K562 (cell line): Measurements from ENCODE around the gene SPAG4. TPM values are rescaled to one million over a fixed set of nuclear protein-coding genes. Genes with fewer than 3 reads are reported as not detected.

ENCODE experiments used
- BCLAF1 ChIP-seq, 2 experiments: fragments of 450-650 bp in 1 of 2; IDR thresholded peaks; 2 replicates each; pipeline ENCODE4 v1.6.1; 2011 to 2017; ENCODE audit warnings: low read depth in 2 of 2, antibody characterized with exemption in 1 of 2, borderline replicate concordance in 1 of 2, low read length in 1 of 2, mild to moderate bottlenecking in 1 of 2, mixed read lengths in 1 of 2; ENCODE audit not compliant: control insufficient read depth in 1 of 2
- CBX1 ChIP-seq: sonication (generic); IDR thresholded peaks from 2 replicates; pipeline ENCODE4 v1.6.1; 2016; ENCODE audit warnings: antibody characterized with exemption, low read depth, mild to moderate bottlenecking
- CTBP1 ChIP-seq: fragments of 450-650 bp; IDR thresholded peaks from 2 replicates; pipeline ENCODE4 v1.6.1; 2016; ENCODE audit warnings: borderline replicate concordance
- ESRRA ChIP-seq: fragments of 450-650 bp; IDR thresholded peaks from 2 replicates; pipeline ENCODE4 v1.6.1; 2014; ENCODE audit warnings: low read depth, mild to moderate bottlenecking, moderate library complexity, borderline replicate concordance
- HNRNPH1 ChIP-seq: fragments of 200-400 bp; formaldehyde crosslinking; optimal IDR thresholded peaks from 2 replicates; pipeline ENCODE3; 2017; ENCODE audit warnings: low read depth, mild to moderate bottlenecking, low read length, moderate library complexity
- KHSRP ChIP-seq: fragments of 450-650 bp; IDR thresholded peaks from 2 replicates; pipeline ENCODE4 v1.6.1; 2017
- MTA1 ChIP-seq: fragments of 450-650 bp; IDR thresholded peaks from 2 replicates; pipeline ENCODE4 v1.6.1; 2017; ENCODE audit warnings: borderline replicate concordance
- POLR3G ChIP-seq: IDR thresholded peaks from 2 replicates; pipeline ENCODE4 v1.6.1; 2011; ENCODE audit not compliant: insufficient read length, insufficient replicate concordance; ENCODE audit errors: extremely low read depth
- RBBP5 ChIP-seq: fragments of 200-600 bp; sonication (generic); IDR thresholded peaks from 2 replicates; pipeline ENCODE4 v1.6.1; 2012; ENCODE audit warnings: borderline replicate concordance, mild to moderate bottlenecking, low read length, control low read depth, inconsistent platforms; ENCODE audit not compliant: insufficient read depth, poor library complexity, severe bottlenecking
- SAFB2 ChIP-seq: fragments of 200-400 bp; formaldehyde crosslinking; IDR thresholded peaks from 2 replicates; pipeline ENCODE4 v1.6.1; 2018; ENCODE audit warnings: borderline replicate concordance, low read length, low read depth, moderate library complexity; ENCODE audit not compliant: severe bottlenecking
- TCF7L2 ChIP-seq: fragments of 150-350 bp; IDR thresholded peaks from 2 replicates; pipeline ENCODE4 v1.6.1; 2016; ENCODE audit warnings: low read depth, mild to moderate bottlenecking, low read length, moderate library complexity
- TSC22D4 ChIP-seq: fragments of 450-650 bp; IDR thresholded peaks from 2 replicates; pipeline ENCODE4 v1.6.1; 2016; ENCODE audit warnings: missing genetic modification characterization, missing biosample characterization, control low read depth
- ZKSCAN1 ChIP-seq: fragments of 150-350 bp; IDR thresholded peaks from 2 replicates; pipeline ENCODE4 v1.6.1; 2016; ENCODE audit warnings: low read depth, low read length
- ZSCAN29 ChIP-seq: fragments of 450-650 bp; IDR thresholded peaks from 2 replicates; pipeline ENCODE4 v1.6.1; 2017
- polyA plus RNA-seq, 8 experiments: library from polyadenylated mRNA; depleted of rRNA in 4 of 8; stranded (reverse) in 5 of 8; unstranded in 3 of 8; fragments of >200 nt; fragmentation: Nextera tagmentation in 2 of 8; fragmentation: Illumina TruSeq in 1 of 8; extraction: Ambion mirVana in 2 of 8; extraction: Trizol in 1 of 8; gene quantifications; 2 replicates each; pipeline versions ENCODE4 v1.2.1 to v1.2.3, GENCODE V29; 2011 to 2014; ENCODE audit warnings: inconsistent platforms in 1 of 8, missing spikeins in 1 of 8
- total RNA-seq, 7 experiments: library from RNA; depleted of rRNA in 6 of 7; stranded (reverse); fragments of >200 nt in 6 of 7; fragmentation: Illumina TruSeq in 2 of 7; extraction: Trizol in 2 of 7; gene quantifications; 2 replicates each; pipeline versions ENCODE4 v1.2.1 to v1.2.3, GENCODE V29; 2011 to 2021; ENCODE audit warnings: low replicate concordance in 1 of 7
- TF ChIP-seq, protein P1 (sequence below), 3 experiments: IDR thresholded peaks in 2 of 3; conservative IDR thresholded peaks in 1 of 3; 2 replicates each; pipeline ENCODE4 v1.5.1; 2011 to 2012; ENCODE audit warnings: low read length in 3 of 3, mild to moderate bottlenecking in 3 of 3, control low read depth in 2 of 3, improper control_type of control experiment in 1 of 3, inconsistent platforms in 1 of 3, low read depth in 1 of 3, mixed read lengths in 1 of 3, moderate library complexity in 1 of 3; ENCODE audit not compliant: insufficient read depth in 2 of 3
- TF ChIP-seq, protein P2 (sequence below): fragments of 200-400 bp; formaldehyde crosslinking; IDR thresholded peaks from 2 replicates; pipeline ENCODE4 v1.6.1; 2017; ENCODE audit warnings: mild to moderate bottlenecking, low read depth, low read length, moderate library complexity

Gene SPAG4
- total and polyA plus RNA-seq, 9 of the 15 experiments (the other 6 are each of a cell fraction or from before 2014, with no cell fraction given): 1.6 to 11.4 (median 4.6) TPM

- TF ChIP-seq ESRRA (peak; percentile 35; the same call in 1 of the 2 replicates), HNRNPH1 (no peak), BCLAF1 (IDR thresholded peaks at IDR 0.05; ENCODE audit: borderline replicate concordance in 1 of 2, control insufficient read depth in 1 of 2, low read depth in 2 of 2, low read length in 1 of 2) (0 out of 4 replicates have a peak, but pooled peaks of 1 of the 2 experiments have one; percentile 36), ZKSCAN1 (no peak), SAFB2 (no peak), POLR3G (no peak), CBX1 (peak; percentile 58; the same call in 1 of the 2 replicates), TCF7L2 (no peak), RBBP5 (peak; percentile 36), ZSCAN29 (no peak), KHSRP (no peak), MTA1 (peak; percentile 33; the same call in 1 of the 2 replicates), TSC22D4 (tag) (no peak), CTBP1 (no peak; the same call in 1 of the 2 replicates)
- TF ChIP-seq, protein P1, sequence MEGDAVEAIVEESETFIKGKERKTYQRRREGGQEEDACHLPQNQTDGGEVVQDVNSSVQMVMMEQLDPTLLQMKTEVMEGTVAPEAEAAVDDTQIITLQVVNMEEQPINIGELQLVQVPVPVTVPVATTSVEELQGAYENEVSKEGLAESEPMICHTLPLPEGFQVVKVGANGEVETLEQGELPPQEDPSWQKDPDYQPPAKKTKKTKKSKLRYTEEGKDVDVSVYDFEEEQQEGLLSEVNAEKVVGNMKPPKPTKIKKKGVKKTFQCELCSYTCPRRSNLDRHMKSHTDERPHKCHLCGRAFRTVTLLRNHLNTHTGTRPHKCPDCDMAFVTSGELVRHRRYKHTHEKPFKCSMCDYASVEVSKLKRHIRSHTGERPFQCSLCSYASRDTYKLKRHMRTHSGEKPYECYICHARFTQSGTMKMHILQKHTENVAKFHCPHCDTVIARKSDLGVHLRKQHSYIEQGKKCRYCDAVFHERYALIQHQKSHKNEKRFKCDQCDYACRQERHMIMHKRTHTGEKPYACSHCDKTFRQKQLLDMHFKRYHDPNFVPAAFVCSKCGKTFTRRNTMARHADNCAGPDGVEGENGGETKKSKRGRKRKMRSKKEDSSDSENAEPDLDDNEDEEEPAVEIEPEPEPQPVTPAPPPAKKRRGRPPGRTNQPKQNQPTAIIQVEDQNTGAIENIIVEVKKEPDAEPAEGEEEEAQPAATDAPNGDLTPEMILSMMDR (IDR thresholded peaks at IDR 0.05 in 2 of 3, conservative IDR thresholded peaks at IDR 0.05 in 1 of 3; ENCODE audit: insufficient read depth in 2 of 3, low read depth in 1 of 3, low read length in 3 of 3): no peak; a peak in 1 of 6 replicates
- TF ChIP-seq, protein P2, sequence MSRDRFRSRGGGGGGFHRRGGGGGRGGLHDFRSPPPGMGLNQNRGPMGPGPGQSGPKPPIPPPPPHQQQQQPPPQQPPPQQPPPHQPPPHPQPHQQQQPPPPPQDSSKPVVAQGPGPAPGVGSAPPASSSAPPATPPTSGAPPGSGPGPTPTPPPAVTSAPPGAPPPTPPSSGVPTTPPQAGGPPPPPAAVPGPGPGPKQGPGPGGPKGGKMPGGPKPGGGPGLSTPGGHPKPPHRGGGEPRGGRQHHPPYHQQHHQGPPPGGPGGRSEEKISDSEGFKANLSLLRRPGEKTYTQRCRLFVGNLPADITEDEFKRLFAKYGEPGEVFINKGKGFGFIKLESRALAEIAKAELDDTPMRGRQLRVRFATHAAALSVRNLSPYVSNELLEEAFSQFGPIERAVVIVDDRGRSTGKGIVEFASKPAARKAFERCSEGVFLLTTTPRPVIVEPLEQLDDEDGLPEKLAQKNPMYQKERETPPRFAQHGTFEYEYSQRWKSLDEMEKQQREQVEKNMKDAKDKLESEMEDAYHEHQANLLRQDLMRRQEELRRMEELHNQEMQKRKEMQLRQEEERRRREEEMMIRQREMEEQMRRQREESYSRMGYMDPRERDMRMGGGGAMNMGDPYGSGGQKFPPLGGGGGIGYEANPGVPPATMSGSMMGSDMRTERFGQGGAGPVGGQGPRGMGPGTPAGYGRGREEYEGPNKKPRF: no peak
Observed at GRCh38 chr20:35616465-35617396, 1.1 kb downstream of the SPAG4 start (continued).
